Measurements from ENCODE around the gene MYH8.

Gene MYH8

DNA sequence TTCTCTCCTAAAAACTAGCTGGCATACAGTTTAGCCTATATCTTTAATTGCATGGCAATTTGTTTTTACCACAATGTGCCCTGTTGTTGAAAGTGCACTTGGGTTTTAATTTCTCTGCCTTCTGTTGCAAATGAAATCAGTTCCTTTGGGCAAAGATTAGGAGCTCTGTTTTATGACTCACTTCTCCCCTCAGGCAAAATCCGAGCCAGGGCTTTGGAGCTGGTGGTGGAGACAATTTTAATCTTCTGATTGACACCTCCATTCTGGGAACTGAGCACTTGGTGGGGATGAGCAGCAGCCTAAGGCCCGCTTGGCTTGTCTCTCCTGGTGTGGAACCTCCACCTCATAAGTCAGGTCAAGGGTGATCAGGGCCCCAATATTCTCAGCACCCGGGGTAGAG lies 13.3 kb upstream of the MYH8 start:
- Histone ChIP-seq H3K4me3 (IDR thresholded peaks at IDR 0.05; ENCODE audit: insufficient read depth, low read depth, low read length) (no peak overlapping the region), H2AFZ (ENCODE audit: low read depth) (no peak overlapping the region), H3K36me3 (ENCODE audit: insufficient read depth) (no peaks in the 10 kb centered on the region), H3K4me1 (ENCODE audit: low read depth, poor library complexity, severe bottlenecking) (peaks cover 6% of the 10 kb centered on the region), H3K27me3 (ENCODE audit: insufficient read depth, low read depth) (no peaks in the 10 kb centered on the region), H4K20me1 (ENCODE audit: insufficient read depth) (no peaks in the 10 kb centered on the region), H3K79me2 (ENCODE audit: insufficient read depth, low read depth) (no peaks in the 10 kb centered on the region), H3K9ac (no peak overlapping the region), H3K27ac (no peak overlapping the region), H3K4me2 (no peak overlapping the region)
- TF ChIP-seq, protein P1, sequence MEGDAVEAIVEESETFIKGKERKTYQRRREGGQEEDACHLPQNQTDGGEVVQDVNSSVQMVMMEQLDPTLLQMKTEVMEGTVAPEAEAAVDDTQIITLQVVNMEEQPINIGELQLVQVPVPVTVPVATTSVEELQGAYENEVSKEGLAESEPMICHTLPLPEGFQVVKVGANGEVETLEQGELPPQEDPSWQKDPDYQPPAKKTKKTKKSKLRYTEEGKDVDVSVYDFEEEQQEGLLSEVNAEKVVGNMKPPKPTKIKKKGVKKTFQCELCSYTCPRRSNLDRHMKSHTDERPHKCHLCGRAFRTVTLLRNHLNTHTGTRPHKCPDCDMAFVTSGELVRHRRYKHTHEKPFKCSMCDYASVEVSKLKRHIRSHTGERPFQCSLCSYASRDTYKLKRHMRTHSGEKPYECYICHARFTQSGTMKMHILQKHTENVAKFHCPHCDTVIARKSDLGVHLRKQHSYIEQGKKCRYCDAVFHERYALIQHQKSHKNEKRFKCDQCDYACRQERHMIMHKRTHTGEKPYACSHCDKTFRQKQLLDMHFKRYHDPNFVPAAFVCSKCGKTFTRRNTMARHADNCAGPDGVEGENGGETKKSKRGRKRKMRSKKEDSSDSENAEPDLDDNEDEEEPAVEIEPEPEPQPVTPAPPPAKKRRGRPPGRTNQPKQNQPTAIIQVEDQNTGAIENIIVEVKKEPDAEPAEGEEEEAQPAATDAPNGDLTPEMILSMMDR (conservative IDR thresholded peaks at IDR 0.05; ENCODE audit: low read depth, low read length) = no peak

DNA sequence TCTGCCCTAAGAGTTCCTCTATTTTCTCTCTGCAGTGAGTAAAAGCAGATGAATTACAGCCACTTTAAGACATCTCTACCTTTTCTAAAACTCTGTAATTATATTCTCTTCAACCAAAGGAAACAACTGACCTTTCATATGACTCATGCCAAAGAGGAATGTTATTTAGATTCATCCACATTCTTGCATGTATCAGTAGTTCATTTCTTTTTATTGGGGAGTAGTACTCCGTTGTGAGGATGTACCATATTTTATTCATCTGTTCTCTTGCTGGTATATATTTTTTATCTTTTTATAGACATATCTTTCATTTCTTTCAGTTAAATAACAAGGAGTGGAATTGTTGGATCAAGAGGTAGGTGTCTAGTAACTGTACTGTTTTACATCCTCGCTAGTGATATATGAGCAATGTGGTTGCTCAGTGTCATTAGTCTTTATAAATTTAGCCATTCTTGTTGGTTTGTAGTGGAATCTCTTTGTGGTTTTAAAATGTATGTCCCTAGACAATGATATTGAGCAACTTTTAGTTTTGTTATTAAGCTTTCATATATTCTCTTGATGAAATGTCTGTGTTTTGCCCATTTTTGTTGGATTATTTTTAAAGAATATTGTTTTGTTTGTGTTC lies 7.8 kb upstream of the MYH8 start:
- Histone ChIP-seq H3K27me3 (ENCODE audit: insufficient read depth, low read depth) (no peaks in the 10 kb centered on the region), H3K9ac (no peak overlapping the region), H3K4me3 (IDR thresholded peaks at IDR 0.05; ENCODE audit: insufficient read depth, low read depth, low read length) (no peak overlapping the region), H4K20me1 (ENCODE audit: insufficient read depth) (no peaks in the 10 kb centered on the region), H3K36me3 (ENCODE audit: insufficient read depth) (no peaks in the 10 kb centered on the region), H3K27ac (peak overlapping the region; percentile 40; the same call in 1 of the 2 replicates), H2AFZ (ENCODE audit: low read depth) (no peak overlapping the region), H3K4me1 (ENCODE audit: low read depth, poor library complexity, severe bottlenecking) (peaks cover 15% of the 10 kb centered on the region), H3K79me2 (ENCODE audit: insufficient read depth, low read depth) (no peaks in the 10 kb centered on the region), H3K4me2 (peak overlapping the region; percentile 63)
- TF ChIP-seq, protein P1 (conservative IDR thresholded peaks at IDR 0.05; ENCODE audit: low read depth, low read length) = no peak

DNA sequence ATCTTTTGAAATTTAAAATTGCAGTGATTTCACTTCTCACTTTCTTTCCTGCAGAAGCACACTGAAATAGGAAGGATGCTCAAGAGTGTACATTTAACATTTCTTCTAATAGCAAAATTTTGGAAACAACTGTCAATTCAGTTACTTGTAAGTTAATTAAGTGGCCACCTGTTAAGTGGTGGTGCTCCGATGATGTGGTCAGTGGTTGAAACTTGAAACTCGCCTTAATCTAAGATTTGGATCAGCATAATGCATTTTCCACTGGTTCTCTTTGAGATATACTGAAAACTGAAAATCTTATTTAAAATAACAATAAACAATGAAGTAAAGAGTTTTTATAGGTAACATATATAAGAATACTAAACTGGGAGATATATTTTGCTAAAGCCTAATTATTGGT lies 7.0 kb upstream of the MYH8 start:
- Histone ChIP-seq H3K27me3 (ENCODE audit: insufficient read depth, low read depth) (no peaks in the 10 kb centered on the region), H3K36me3 (ENCODE audit: insufficient read depth) (no peaks in the 10 kb centered on the region), H3K4me2 (peak overlapping the region; percentile 63), H3K4me1 (ENCODE audit: low read depth, poor library complexity, severe bottlenecking) (peaks cover 15% of the 10 kb centered on the region), H2AFZ (ENCODE audit: low read depth) (no peak overlapping the region), H3K79me2 (ENCODE audit: insufficient read depth, low read depth) (no peaks in the 10 kb centered on the region), H3K27ac (peak overlapping the region; percentile 40; the same call in 1 of the 2 replicates), H3K9ac (no peak overlapping the region), H3K4me3 (IDR thresholded peaks at IDR 0.05; ENCODE audit: insufficient read depth, low read depth, low read length) (no peak overlapping the region), H4K20me1 (ENCODE audit: insufficient read depth) (no peaks in the 10 kb centered on the region)
- TF ChIP-seq, protein P1 (conservative IDR thresholded peaks at IDR 0.05; ENCODE audit: low read depth, low read length) = no peak

DNA sequence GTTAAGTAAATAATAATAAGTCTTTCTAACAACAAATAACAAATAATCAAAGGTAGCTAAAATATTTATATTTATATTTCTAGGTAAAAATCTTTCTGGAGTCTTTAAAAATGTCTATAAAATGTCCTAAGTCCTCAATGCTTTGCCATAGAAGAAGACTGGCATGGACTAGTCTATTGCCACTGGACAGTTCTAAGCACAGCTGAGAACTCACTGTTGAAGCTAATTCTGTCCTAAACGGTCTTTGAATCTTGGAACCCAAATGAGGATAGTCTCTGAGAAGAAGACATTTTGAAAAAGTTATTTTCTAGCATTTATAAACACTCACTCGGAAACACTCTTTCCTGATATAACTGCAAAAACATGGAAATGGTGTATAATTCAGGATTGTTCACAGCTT lies 539 bp downstream of the MYH8 start:
- Histone ChIP-seq H3K36me3 (ENCODE audit: insufficient read depth) (no peaks in the 10 kb centered on the region), H3K79me2 (ENCODE audit: insufficient read depth, low read depth) (no peaks in the 10 kb centered on the region), H3K27me3 (ENCODE audit: insufficient read depth, low read depth) (no peaks in the 10 kb centered on the region), H3K27ac (no peak overlapping the region), H4K20me1 (ENCODE audit: insufficient read depth) (no peaks in the 10 kb centered on the region), H3K4me2 (no peak overlapping the region), H3K4me1 (ENCODE audit: low read depth, poor library complexity, severe bottlenecking) (peaks cover 6% of the 10 kb centered on the region), H3K9ac (no peak overlapping the region), H3K4me3 (IDR thresholded peaks at IDR 0.05; ENCODE audit: insufficient read depth, low read depth, low read length) (no peak overlapping the region), H2AFZ (ENCODE audit: low read depth) (no peak overlapping the region)
- TF ChIP-seq, protein P1 (conservative IDR thresholded peaks at IDR 0.05; ENCODE audit: low read depth, low read length) = no peak

All from KMS-11 (cell line).